K562 (cell line): ENCODE measurements around the gene KLK13. TPM values are rescaled to one million over a fixed set of nuclear protein-coding genes. Genes with fewer than 3 reads are reported as not detected.

ENCODE experiments used
- ATAC-seq: fragments of 200-7000 bp; cut with Tn5 transposase; 3 replicates; pipeline ENCODE4 v1.9.1; 2020; ENCODE audit warnings: moderate library complexity
- BruUV-seq: library from RNA; stranded (reverse); fragments of 400-500 nt; replicated peaks from 2 replicates; lab custom pipeline; 2021; lab: Mats Ljungman, UMichigan
- CTCF ChIA-PET: fragments of 300-600 bp; formaldehyde crosslinking; extraction: SDS; loops from one replicate; lab custom pipeline; 2021; ENCODE audit warnings: low intra/inter-chr PET ratio; lab: Yijun Ruan, JAX
- POLR2A ChIA-PET: fragments of 300-600, 350-650 bp; sonication (Branson Sonifier 250); formaldehyde crosslinking; extraction: SDS; loops from one replicate; lab custom pipeline; 2021; ENCODE audit warnings: antibody characterized with exemption, inconsistent platforms; lab: Yijun Ruan, JAX
- DNase-seq, 4 experiments: peaks; one replicate each; pipeline versions ENCODE4 v3.0.0 to v3.0.0-alpha.2; 2011 to 2018; ENCODE audit warnings: low spot score in 3 of 4, mixed read lengths in 3 of 4; ENCODE audit errors: extremely low read depth in 1 of 4
- FAIRE-seq: peaks from 2 replicates; lab custom pipeline; 2011; peaks lifted over from hg19 to GRCh38; lab: Jason Lieb, UNC
- H2AFZ ChIP-seq: 2 replicates; pipeline ENCODE4 v1.6.0; 2011; ENCODE audit warnings: low read depth, low read length, control low read depth, inconsistent platforms
- H3K27ac ChIP-seq: fragments of 200-600 bp; 3 replicates; pipeline ENCODE4 v1.8.0; 2011; ENCODE audit warnings: low read depth, mild to moderate bottlenecking, control low read depth, inconsistent platforms, low read length, moderate library complexity, mixed read lengths; ENCODE audit errors: extremely low read depth
- H3K27me3 ChIP-seq, 2 experiments: fragments of 300-600 bp in 1 of 2; 2 replicates in 1 of 2; 3 replicates in 1 of 2; pipeline versions ENCODE4 v1.6.0 to v1.8.0; 2011; ENCODE audit warnings: inconsistent platforms in 2 of 2, low read length in 2 of 2, mild to moderate bottlenecking in 1 of 2, mixed read lengths in 1 of 2, moderate library complexity in 1 of 2; ENCODE audit not compliant: control insufficient read depth in 2 of 2, insufficient read depth in 2 of 2
- H3K36me3 ChIP-seq: fragments of 300-600 bp; 3 replicates; pipeline ENCODE4 v1.8.0; 2011; ENCODE audit warnings: mild to moderate bottlenecking, low read length, inconsistent platforms; ENCODE audit not compliant: control insufficient read depth, insufficient read depth
- H3K4me1 ChIP-seq, 2 experiments: fragments of 200-600 bp in 1 of 2; replicated peaks in 1 of 2; 2 replicates in 1 of 2; 3 replicates in 1 of 2; pipeline versions ENCODE4 v1.5.1 to v1.8.0; 2011; ENCODE audit warnings: inconsistent platforms in 2 of 2, low read length in 2 of 2, mild to moderate bottlenecking in 1 of 2, mixed read lengths in 1 of 2, moderate library complexity in 1 of 2; ENCODE audit not compliant: control insufficient read depth in 2 of 2, insufficient read depth in 2 of 2
- H3K4me2 ChIP-seq: 2 replicates; pipeline ENCODE4 v1.6.1; 2011; ENCODE audit warnings: low read length, control low read depth, inconsistent platforms, mixed read lengths; ENCODE audit not compliant: insufficient read depth
- H3K4me3 ChIP-seq: fragments of 200-600 bp; sonication (generic), shearing (Covaris generic); 2 replicates; pipeline ENCODE4 v1.5.1; 2016; ENCODE audit warnings: control low read depth, inconsistent platforms
- H3K79me2 ChIP-seq: fragments of 200-600 bp; 3 replicates; pipeline ENCODE4 v1.8.0; 2011; ENCODE audit warnings: low read length, inconsistent platforms; ENCODE audit not compliant: control insufficient read depth, insufficient read depth
- H3K9ac ChIP-seq, 2 experiments: 2 replicates each; pipeline versions ENCODE4 v1.6.0 to v1.6.1; 2011; ENCODE audit warnings: low read depth in 2 of 2, low read length in 2 of 2, control low read depth in 1 of 2, inconsistent platforms in 1 of 2, mild to moderate bottlenecking in 1 of 2, mixed read lengths in 1 of 2; ENCODE audit not compliant: insufficient read depth in 1 of 2
- H3K9me1 ChIP-seq: one replicate; pipeline ENCODE4 v1.6.0; 2011; ENCODE audit warnings: inconsistent platforms, mild to moderate bottlenecking, low read length, moderate library complexity; ENCODE audit not compliant: control insufficient read depth, insufficient read depth
- H3K9me3 ChIP-seq: replicated peaks from 2 replicates; pipeline ENCODE4 v1.5.1; 2011; ENCODE audit warnings: low read depth, low read length, inconsistent platforms; ENCODE audit not compliant: control insufficient read depth, insufficient read depth
- H4K20me1 ChIP-seq: replicated peaks from 2 replicates; pipeline ENCODE4 v1.6.1; 2011; ENCODE audit warnings: low read length, inconsistent platforms, mixed read lengths; ENCODE audit not compliant: control insufficient read depth, insufficient read depth
- ADNP ChIP-seq: fragments of 200-800 bp; sonication (Bioruptor generic); IDR thresholded peaks from 2 replicates; pipeline ENCODE4 v1.6.1; 2016; ENCODE audit warnings: missing genetic modification characterization, missing compliant biosample characterization
- FOXA1 ChIP-seq: fragments of 450-650 bp; IDR thresholded peaks from 2 replicates; pipeline ENCODE4 v1.6.1; 2016; ENCODE audit warnings: mild to moderate bottlenecking, borderline replicate concordance
- NR2C2 ChIP-seq, 2 experiments: fragments of 200-800 bp in 1 of 2; sonication (Bioruptor generic) in 1 of 2; sonication (generic) in 1 of 2; formaldehyde crosslinking in 1 of 2; IDR thresholded peaks; 2 replicates each; pipeline versions ENCODE4 v1.6.1 to v1.8.0; 2016 to 2022; ENCODE audit warnings: mild to moderate bottlenecking in 1 of 2, missing compliant biosample characterization in 1 of 2, missing genetic modification characterization in 1 of 2, missing genetic modification reagents in 1 of 2
- ZNF146 ChIP-seq: IDR thresholded peaks from one replicate; pipeline ENCODE4 v1.6.1; 2018; ENCODE audit warnings: missing compliant biosample characterization; ENCODE audit not compliant: unreplicated experiment
- WGBS: fragments of 100-300 bp; shearing (Covaris generic); methylation state at CpG from one replicate; pipeline ENCODE4 v1.1.6; 2016; ENCODE audit warnings: low coverage, mixed read lengths; ENCODE audit not compliant: insufficient coverage; ENCODE audit errors: missing lambda C conversion rate; 5-methylcytosine and 5-hydroxymethylcytosine counted together
- in situ Hi-C: fragments of 300-500 bp; cut with MboI; formaldehyde crosslinking; loops from 4 replicates; pipeline ENCODE4 v1.15.0; 2018; ENCODE audit warnings: inconsistent platforms, mixed read lengths
- intact Hi-C: fragments of 100-400 bp; cut with micrococcal nuclease; formaldehyde crosslinking; loops from 2 replicates; pipeline ENCODE4 v1.14.2; 2022
- polyA plus RNA-seq, 8 experiments: library from polyadenylated mRNA; depleted of rRNA in 4 of 8; stranded (reverse) in 5 of 8; unstranded in 3 of 8; fragments of >200 nt; fragmentation: Nextera tagmentation in 2 of 8; fragmentation: Illumina TruSeq in 1 of 8; extraction: Ambion mirVana in 2 of 8; extraction: Trizol in 1 of 8; gene quantifications; 2 replicates each; pipeline versions ENCODE4 v1.2.1 to v1.2.3, GENCODE V29; 2011 to 2014; ENCODE audit warnings: inconsistent platforms in 1 of 8, missing spikeins in 1 of 8
- total RNA-seq, 7 experiments: library from RNA; depleted of rRNA in 6 of 7; stranded (reverse); fragments of >200 nt in 6 of 7; fragmentation: Illumina TruSeq in 2 of 7; extraction: Trizol in 2 of 7; gene quantifications; 2 replicates each; pipeline versions ENCODE4 v1.2.1 to v1.2.3, GENCODE V29; 2011 to 2021; ENCODE audit warnings: low replicate concordance in 1 of 7
- TF ChIP-seq, protein P1 (sequence below): sonication (generic); formaldehyde crosslinking; IDR thresholded peaks from 2 replicates; pipeline ENCODE4 v1.8.0; 2023; ENCODE audit warnings: mild to moderate bottlenecking, missing genetic modification reagents
- TF ChIP-seq, protein P2 (sequence below): fragments of 150-350 bp; conservative IDR thresholded peaks from 2 replicates; pipeline ENCODE4 v1.6.1; 2014; ENCODE audit warnings: low read length

The KLK13 gene
- total and polyA plus RNA-seq, 9 of the 15 experiments (the other 6 are each of a cell fraction or from before 2014, with no cell fraction given), result 0.72 to 9.0 (median 2.3) TPM

GRCh38 chr19:51060336-51060735 is 4.6 kb downstream of the KLK13 start:
- FAIRE-seq, result no peak
- H4K20me1 ChIP-seq, result no peaks in the 10 kb centered on the region
- H2AFZ ChIP-seq, result no peak overlapping the region
- no peaks in the 10 kb centered on the region for H3K9me3 ChIP-seq
- H3K79me2 ChIP-seq, result no peaks in the 10 kb centered on the region
- ChIA-PET CTCF (no interaction called here), POLR2A (no interaction called here)
- no peak for ATAC-seq
- peaks cover 7 to 10% of the 10 kb centered on the region in 2 experiments for H3K4me1 ChIP-seq
- 3% methylated on average over 4 of the region's 4 CpGs for WGBS
- no peak overlapping the region for H3K27ac ChIP-seq
- H3K4me2 ChIP-seq, result no peak overlapping the region
- no peak for TF ChIP-seq FOXA1
- TF ChIP-seq, protein P1, sequence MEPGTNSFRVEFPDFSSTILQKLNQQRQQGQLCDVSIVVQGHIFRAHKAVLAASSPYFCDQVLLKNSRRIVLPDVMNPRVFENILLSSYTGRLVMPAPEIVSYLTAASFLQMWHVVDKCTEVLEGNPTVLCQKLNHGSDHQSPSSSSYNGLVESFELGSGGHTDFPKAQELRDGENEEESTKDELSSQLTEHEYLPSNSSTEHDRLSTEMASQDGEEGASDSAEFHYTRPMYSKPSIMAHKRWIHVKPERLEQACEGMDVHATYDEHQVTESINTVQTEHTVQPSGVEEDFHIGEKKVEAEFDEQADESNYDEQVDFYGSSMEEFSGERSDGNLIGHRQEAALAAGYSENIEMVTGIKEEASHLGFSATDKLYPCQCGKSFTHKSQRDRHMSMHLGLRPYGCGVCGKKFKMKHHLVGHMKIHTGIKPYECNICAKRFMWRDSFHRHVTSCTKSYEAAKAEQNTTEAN (CRISPR knock-in tag), result no peak
- no peak for TF ChIP-seq ADNP (tag)
- TF ChIP-seq, protein P2, sequence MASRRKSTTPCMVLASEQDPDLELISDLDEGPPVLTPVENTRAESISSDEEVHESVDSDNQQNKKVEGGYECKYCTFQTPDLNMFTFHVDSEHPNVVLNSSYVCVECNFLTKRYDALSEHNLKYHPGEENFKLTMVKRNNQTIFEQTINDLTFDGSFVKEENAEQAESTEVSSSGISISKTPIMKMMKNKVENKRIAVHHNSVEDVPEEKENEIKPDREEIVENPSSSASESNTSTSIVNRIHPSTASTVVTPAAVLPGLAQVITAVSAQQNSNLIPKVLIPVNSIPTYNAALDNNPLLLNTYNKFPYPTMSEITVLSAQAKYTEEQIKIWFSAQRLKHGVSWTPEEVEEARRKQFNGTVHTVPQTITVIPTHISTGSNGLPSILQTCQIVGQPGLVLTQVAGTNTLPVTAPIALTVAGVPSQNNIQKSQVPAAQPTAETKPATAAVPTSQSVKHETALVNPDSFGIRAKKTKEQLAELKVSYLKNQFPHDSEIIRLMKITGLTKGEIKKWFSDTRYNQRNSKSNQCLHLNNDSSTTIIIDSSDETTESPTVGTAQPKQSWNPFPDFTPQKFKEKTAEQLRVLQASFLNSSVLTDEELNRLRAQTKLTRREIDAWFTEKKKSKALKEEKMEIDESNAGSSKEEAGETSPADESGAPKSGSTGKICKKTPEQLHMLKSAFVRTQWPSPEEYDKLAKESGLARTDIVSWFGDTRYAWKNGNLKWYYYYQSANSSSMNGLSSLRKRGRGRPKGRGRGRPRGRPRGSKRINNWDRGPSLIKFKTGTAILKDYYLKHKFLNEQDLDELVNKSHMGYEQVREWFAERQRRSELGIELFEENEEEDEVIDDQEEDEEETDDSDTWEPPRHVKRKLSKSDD, result no peak
- TF ChIP-seq NR2C2 (CRISPR knock-in tag; IDR thresholded peaks at IDR 0.05), result no peak
- TF ChIP-seq NR2C2 (tag; IDR thresholded peaks at IDR 0.05), result no peak
- no peak for TF ChIP-seq ZNF146
- no peak overlapping the region for H3K4me3 ChIP-seq
- no peaks in the 10 kb centered on the region for H3K9me1 ChIP-seq
- H3K9ac ChIP-seq, result no peak overlapping the region
- H3K36me3 ChIP-seq, result no peaks in the 10 kb centered on the region
- in situ Hi-C loops (no loop called here), intact Hi-C loops (no loop called here)
- DNase-seq, result no peak
- H3K27me3 ChIP-seq, result no peaks in the 10 kb centered on the region
- no TSS peak for BruUV-seq
